Measurements from ENCODE around the gene CNOT6L. TPM values are rescaled to one million over a fixed set of nuclear protein-coding genes. Genes with fewer than 3 reads are reported as not detected.
"Not testable (repeated sequence)": the region's sequence is repeated elsewhere in the genome, so short reads cannot be mapped to it uniquely, and the experiment has no call there.

The CNOT6L gene
- 73.3 TPM for total RNA-seq
- polyA plus RNA-seq (ENCODE audit: insufficient read depth, low read depth, low replicate concordance) = 5.8 TPM
- long read RNA-seq, donor 1, partial matches to known transcripts = 0 of 1 reads
- long read RNA-seq, donor 1, other reads (novel, unspliced or antisense) = 0 of 1 reads
- long read RNA-seq, donor 2 = 0 reads
- long read RNA-seq, donor 3, partial matches to known transcripts = 0 of 1 reads
- long read RNA-seq, donor 3, other reads (novel, unspliced or antisense) = 0 of 1 reads
- long read RNA-seq, donor 4, partial matches to known transcripts = 0 of 1 reads
- long read RNA-seq, donor 4, other reads (novel, unspliced or antisense) = 0 of 1 reads
- long read RNA-seq, donor 5 = 0 reads
- long read RNA-seq, donor 6, partial matches to known transcripts = 0 of 2 reads
- long read RNA-seq, donor 6, other reads (novel, unspliced or antisense) = 0 of 2 reads
- long read RNA-seq, donor 7, full-length matches to known transcripts = 13 of 25 reads
- long read RNA-seq, donor 7, partial matches to known transcripts = 5 of 25 reads
- long read RNA-seq, donor 7, other reads (novel, unspliced or antisense) = 7 of 25 reads
- long read RNA-seq, donor 8 = 0 reads
- long read RNA-seq, donor 9, full-length matches to known transcripts = 1 of 1 reads
- long read RNA-seq, donor 9, partial matches to known transcripts = 0 of 1 reads
- long read RNA-seq, donor 9, other reads (novel, unspliced or antisense) = 0 of 1 reads
- long read RNA-seq, donor 10, full-length matches to known transcripts = 1 of 1 reads
- long read RNA-seq, donor 10, partial matches to known transcripts = 0 of 1 reads
- long read RNA-seq, donor 10, other reads (novel, unspliced or antisense) = 0 of 1 reads

DNA sequence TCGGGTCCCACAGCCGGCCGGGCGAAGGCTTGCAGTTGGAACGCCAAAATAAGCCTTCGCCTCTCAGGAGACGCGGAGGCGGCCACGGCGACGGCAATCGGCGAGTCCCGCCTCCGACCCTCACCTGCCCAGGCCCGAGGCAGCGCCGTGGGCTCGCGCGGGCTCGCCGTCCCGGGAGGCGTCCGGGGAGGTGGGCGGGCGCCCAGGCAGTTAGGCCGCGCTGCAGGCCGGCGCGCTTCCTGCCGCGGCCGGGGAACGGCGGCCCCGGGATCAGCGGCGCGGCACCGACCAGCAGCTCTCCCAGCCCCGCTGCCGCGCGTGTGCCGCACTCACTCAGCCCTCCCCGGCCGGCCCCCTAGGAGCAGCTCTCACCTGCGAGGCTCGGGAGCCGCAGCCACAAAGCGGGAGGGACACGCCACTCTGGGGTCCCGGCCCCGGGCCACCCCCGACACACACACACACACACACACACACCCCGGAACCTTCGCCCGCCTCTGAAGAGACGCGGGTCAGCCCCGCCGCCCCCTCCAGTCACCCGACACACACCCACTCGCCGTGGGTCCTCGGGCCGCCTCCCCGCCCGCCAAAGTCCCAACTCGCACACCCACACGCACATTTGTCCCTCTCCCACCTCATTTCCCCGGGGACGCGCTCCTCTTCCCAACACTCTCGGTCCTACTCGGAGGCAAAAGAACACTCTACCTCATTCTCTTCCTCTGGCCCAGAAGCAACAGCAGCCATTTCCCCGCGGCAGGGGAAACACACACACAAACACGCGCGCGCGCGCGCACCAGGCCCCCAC, at the start of gene CNOT6L:
Gene CNOT6L, minus strand, starts transcription at position 767 of the 802 bp plus-strand sequence. Its CDS starts 60 bp downstream, at position 707.
- no peak for TF ChIP-seq CTCF (IDR thresholded peaks at IDR 0.05; ENCODE audit: borderline replicate concordance, extremely low read depth, insufficient read depth)
- no peak for FAIRE-seq
- H3K4me1 ChIP-seq (ENCODE audit: control insufficient read depth in 2 of 3, insufficient read depth in 2 of 3, low read depth in 1 of 3, low read length in 3 of 3) = peaks cover 0 to 16% (median 3%) of the 10 kb centered on the region in 3 donors

DNA sequence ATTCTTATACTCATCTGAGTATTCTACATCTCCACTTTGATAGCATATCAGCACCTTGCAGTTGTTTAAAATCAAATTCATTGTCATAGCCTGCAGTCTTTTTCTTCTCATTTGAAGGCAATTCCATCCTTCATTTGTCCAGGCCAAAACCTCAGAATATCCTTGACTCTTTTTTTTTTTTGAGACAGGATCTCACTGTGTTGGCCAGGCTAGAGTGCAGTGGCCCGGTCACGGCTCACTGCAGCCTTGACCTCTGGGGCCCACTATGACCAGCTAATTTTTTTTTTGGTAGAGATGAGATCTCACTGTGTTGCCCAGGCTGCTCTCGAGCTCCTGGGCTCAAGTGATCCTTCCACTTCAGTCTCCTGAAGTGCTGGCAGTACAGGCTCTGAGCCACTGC, 46.1 kb upstream of the CNOT6L start:
- H3K27ac ChIP-seq (ENCODE audit: low read depth in 2 of 2, low read length in 2 of 2) = no peak overlapping the region
- no peak overlapping the region for H3K4me3 ChIP-seq (ENCODE audit: low read length in 3 of 3)
- TF ChIP-seq CTCF (IDR thresholded peaks at IDR 0.05; ENCODE audit: borderline replicate concordance, extremely low read depth, insufficient read depth) = no peak
- H3K9ac ChIP-seq (ENCODE audit: low read length in 3 of 3) = no peak overlapping the region
- H3K9me3 ChIP-seq (ENCODE audit: control insufficient read depth in 2 of 3, insufficient read depth in 1 of 3, low read length in 3 of 3) = no peaks in the 10 kb centered on the region
- H3K4me1 ChIP-seq (ENCODE audit: control insufficient read depth in 2 of 3, insufficient read depth in 2 of 3, low read depth in 1 of 3, low read length in 3 of 3) = peaks cover 0 to 3% (median 0%) of the 10 kb centered on the region in 3 donors
- intact Hi-C loops (cut with DNase I) = no loop called here
- no peak for FAIRE-seq
- H3K27me3 ChIP-seq (ENCODE audit: control insufficient read depth, insufficient read depth, low read length) = no peaks in the 10 kb centered on the region
- no peaks in the 10 kb centered on the region for H3K36me3 ChIP-seq (ENCODE audit: control insufficient read depth in 2 of 3, insufficient read depth in 3 of 3, low read length in 3 of 3)
- DNase-seq = no peak

More for the DNA sequence above, at the start of gene CNOT6L:
- no peaks in the 10 kb centered on the region for H3K9me3 ChIP-seq (ENCODE audit: control insufficient read depth in 2 of 3, insufficient read depth in 1 of 3, low read length in 3 of 3)
- peak within 1 kb of the TSS; percentile 86 to 99 (median 99) for H3K9ac ChIP-seq (ENCODE audit: low read length in 3 of 3)
- H3K27ac ChIP-seq (ENCODE audit: low read depth in 2 of 2, low read length in 2 of 2) = peak within 1 kb of the TSS; percentile 97 to 99
- no peaks in the 10 kb centered on the region for H3K27me3 ChIP-seq (ENCODE audit: control insufficient read depth, insufficient read depth, low read length)
- DNase-seq = peak; percentile 75 to 90 (median 88)
- H3K4me3 ChIP-seq (ENCODE audit: low read length in 3 of 3) = peak within 1 kb of the TSS; percentile 90 to 97 (median 92)
- H3K36me3 ChIP-seq (ENCODE audit: control insufficient read depth in 2 of 3, insufficient read depth in 3 of 3, low read length in 3 of 3) = no peaks in the 10 kb centered on the region
- intact Hi-C loops (cut with DNase I) = no loop called here

- peak in 2 of 5 donors; percentile 16 to 38 for DNase-seq
- Histone ChIP-seq H3K27ac (ENCODE audit: low read depth in 2 of 2, low read length in 2 of 2) (peak overlapping the region in 1 of 2 donors; percentile 94), H3K9ac (ENCODE audit: low read length in 3 of 3) (peak overlapping the region; percentile 91 to 97 (median 96)), H3K4me3 (ENCODE audit: low read length in 3 of 3) (peak overlapping the region; percentile 91 to 98 (median 98))
- H3K9me3 ChIP-seq (ENCODE audit: control insufficient read depth in 2 of 3, insufficient read depth in 1 of 3, low read length in 3 of 3); H3K36me3 ChIP-seq (ENCODE audit: control insufficient read depth in 2 of 3, insufficient read depth in 3 of 3, low read length in 3 of 3); intact Hi-C loops (cut with DNase I); FAIRE-seq; H3K27me3 ChIP-seq (ENCODE audit: control insufficient read depth, insufficient read depth, low read length); H3K4me1 ChIP-seq (ENCODE audit: control insufficient read depth in 2 of 3, insufficient read depth in 2 of 3, low read depth in 1 of 3, low read length in 3 of 3): not testable (repeated sequence)
Measured at GRCh38 chr4:77863341-77863740, 44.2 kb upstream of the CNOT6L start.
